ENCODE results near the gene NR2E1.

- TF ChIP-seq CTCF (IDR thresholded peaks at IDR 0.05) (no peak), POLR2A (IDR thresholded peaks at IDR 0.05) (no peak)
These were observed 20.2 kb upstream of the NR2E1 start for GRCh38 chr6:108145639-108146038.
